IMR-90 (cell line): ENCODE data around the gene HNRNPAB. TPM values are rescaled to one million over a fixed set of nuclear protein-coding genes. Genes with fewer than 3 reads are reported as not detected.
A peak's percentile ranks its signal among the peaks of the same experiment; 100 is the strongest.

ENCODE experiments used
- ATAC-seq: fragments of 200-7000 bp; cut with Tn5 transposase; 2 replicates; pipeline ENCODE4 v1.9.1; 2020; ENCODE audit warnings: low read depth, mild to moderate bottlenecking, moderate library complexity
- BruUV-seq: library from RNA; stranded (reverse); fragments of 400-500 nt; replicated peaks from 2 replicates; lab custom pipeline; 2021; lab: Mats Ljungman, UMichigan
- CTCF ChIA-PET: fragments of 300-600 bp; formaldehyde crosslinking; extraction: SDS; loops from one replicate; lab custom pipeline; 2021; ENCODE audit warnings: antibody characterized with exemption; lab: Yijun Ruan, JAX
- POLR2A ChIA-PET: fragments of 300-600 bp; sonication (Branson Sonifier 250); formaldehyde crosslinking; loops from one replicate; lab custom pipeline; 2022; ENCODE audit warnings: antibody characterized with exemption; ENCODE audit not compliant: unreplicated experiment; lab: Charles Lee
- DNase-seq: peaks from one replicate; pipeline ENCODE4 v3.0.0; 2013
- H2AFZ ChIP-seq: replicated peaks from 2 replicates; pipeline ENCODE3; 2013; ENCODE audit warnings: low read length, mild to moderate bottlenecking; ENCODE audit not compliant: poor library complexity
- H2AK5ac ChIP-seq: 2 replicates; pipeline ENCODE4 v1.6.1; 2013; ENCODE audit warnings: low read depth, low read length, inconsistent platforms
- H2AK9ac ChIP-seq: replicated peaks from 2 replicates; pipeline ENCODE3; 2013; ENCODE audit warnings: mild to moderate bottlenecking, low read depth, low read length, moderate library complexity; ENCODE audit not compliant: poor library complexity
- H2BK120ac ChIP-seq: 2 replicates; pipeline ENCODE4 v1.6.1; 2013; ENCODE audit warnings: low read depth, low read length, inconsistent platforms
- H2BK15ac ChIP-seq: 3 replicates; pipeline ENCODE4 v1.6.1; 2013; ENCODE audit warnings: low read depth, low read length, inconsistent platforms
- H2BK20ac ChIP-seq: 2 replicates; pipeline ENCODE4 v1.6.1; 2013; ENCODE audit warnings: low read depth, mild to moderate bottlenecking, inconsistent platforms, low read length, moderate library complexity
- H2BK5ac ChIP-seq: 2 replicates; pipeline ENCODE4 v1.6.1; 2013; ENCODE audit warnings: mild to moderate bottlenecking, low read depth, low read length, inconsistent platforms; ENCODE audit not compliant: poor library complexity, severe bottlenecking
- H3K14ac ChIP-seq: replicated peaks from 2 replicates; pipeline ENCODE4 v1.6.1; 2013; ENCODE audit warnings: low read depth, low read length, inconsistent platforms
- H3K18ac ChIP-seq: 2 replicates; pipeline ENCODE4 v1.6.1; 2013; ENCODE audit warnings: low read depth, low read length, control low read depth
- H3K23ac ChIP-seq: 2 replicates; pipeline ENCODE4 v1.6.1; 2013; ENCODE audit warnings: low read depth, low read length, inconsistent platforms
- H3K27ac ChIP-seq: 2 replicates; pipeline ENCODE4 v1.5.1; 2013; ENCODE audit warnings: mild to moderate bottlenecking, control low read depth, low read length; ENCODE audit not compliant: insufficient read depth
- H3K27me3 ChIP-seq: 2 replicates; pipeline ENCODE4 v1.6.1; 2013; ENCODE audit warnings: low read length; ENCODE audit not compliant: control insufficient read depth, insufficient read depth
- H3K36me3 ChIP-seq: 2 replicates; pipeline ENCODE4 v1.6.1; 2013; ENCODE audit warnings: low read length, mixed read lengths; ENCODE audit not compliant: control insufficient read depth, insufficient read depth
- H3K4ac ChIP-seq: 2 replicates; pipeline ENCODE4 v1.6.1; 2013; ENCODE audit warnings: low read depth, low read length, inconsistent platforms
- H3K4me1 ChIP-seq: 2 replicates; pipeline ENCODE4 v1.6.1; 2013; ENCODE audit warnings: low read length, mixed read lengths; ENCODE audit not compliant: control insufficient read depth, insufficient read depth
- H3K4me2 ChIP-seq: 2 replicates; pipeline ENCODE4 v1.6.1; 2013; ENCODE audit warnings: low read depth, mild to moderate bottlenecking, control low read depth, low read length, moderate library complexity
- H3K4me3 ChIP-seq: 2 replicates; pipeline ENCODE4 v1.5.1; 2013; ENCODE audit warnings: low read depth, mild to moderate bottlenecking, control low read depth, low read length, moderate library complexity; ENCODE audit not compliant: insufficient read depth
- H3K56ac ChIP-seq: 2 replicates; pipeline ENCODE4 v1.6.1; 2013; ENCODE audit warnings: low read length, inconsistent platforms; ENCODE audit not compliant: insufficient read depth; ENCODE audit errors: extremely low read depth
- H3K79me1 ChIP-seq, 2 experiments: 2 replicates each; pipeline ENCODE4 v1.6.1; 2013; ENCODE audit warnings: low read length in 2 of 2, inconsistent platforms in 1 of 2, low read depth in 1 of 2
- H3K9ac ChIP-seq: 2 replicates; pipeline ENCODE4 v1.6.1; 2013; ENCODE audit warnings: low read depth, low read length, control low read depth
- H3K9me1 ChIP-seq: 2 replicates; pipeline ENCODE4 v1.6.1; 2013; ENCODE audit warnings: low read length, inconsistent platforms; ENCODE audit not compliant: insufficient read depth
- H3K9me3 ChIP-seq: 2 replicates; pipeline ENCODE4 v1.6.1; 2013; ENCODE audit warnings: low read length; ENCODE audit not compliant: control insufficient read depth, insufficient read depth
- H4K20me1 ChIP-seq: 2 replicates; pipeline ENCODE4 v1.6.1; 2013; ENCODE audit warnings: low read length, inconsistent platforms; ENCODE audit not compliant: insufficient read depth
- H4K5ac ChIP-seq: 2 replicates; pipeline ENCODE4 v1.6.1; 2013; ENCODE audit warnings: mild to moderate bottlenecking, low read depth, low read length, control low read depth
- H4K8ac ChIP-seq, 2 experiments: 2 replicates each; pipeline ENCODE4 v1.6.1; 2013; ENCODE audit warnings: low read depth in 2 of 2, low read length in 2 of 2, control low read depth in 1 of 2, inconsistent platforms in 1 of 2
- H4K91ac ChIP-seq: 2 replicates; pipeline ENCODE4 v1.6.1; 2013; ENCODE audit warnings: low read depth, low read length, inconsistent platforms; ENCODE audit not compliant: insufficient read depth
- CTCF ChIP-seq: conservative IDR thresholded peaks from 2 replicates; pipeline ENCODE4 v1.5.1; 2012; ENCODE audit warnings: mild to moderate bottlenecking, low read depth, low read length, improper control_type of control experiment
- ELK1 ChIP-seq: fragments of 150-350 bp; IDR thresholded peaks from 2 replicates; pipeline ENCODE4 v1.6.1; 2016; ENCODE audit warnings: low read depth, mild to moderate bottlenecking, low read length, moderate library complexity, borderline replicate concordance
- MAZ ChIP-seq: IDR thresholded peaks from 2 replicates; pipeline ENCODE4 v1.6.1; 2012; ENCODE audit warnings: low read depth, mild to moderate bottlenecking, low read length, improper control_type of control experiment, moderate library complexity, borderline replicate concordance
- MXI1 ChIP-seq: IDR thresholded peaks from 2 replicates; pipeline ENCODE4 v1.6.1; 2012; ENCODE audit warnings: low read depth, mild to moderate bottlenecking, low read length, moderate library complexity, borderline replicate concordance
- RAD21 ChIP-seq: IDR thresholded peaks from 2 replicates; pipeline ENCODE4 v1.6.1; 2012; ENCODE audit warnings: low read length, improper control_type of control experiment
- SMC3 ChIP-seq: fragments of 150-350 bp; IDR thresholded peaks from 2 replicates; pipeline ENCODE4 v1.6.1; 2016; ENCODE audit warnings: low read depth, mild to moderate bottlenecking, antibody characterized with exemption, low read length, moderate library complexity
- WGBS, 2 experiments: methylation state at CpG; one replicate each; pipeline versions ENCODE4 v1.1.5 to v1.1.7; 2013; ENCODE audit warnings: missing lambda C conversion rate in 2 of 2; ENCODE audit not compliant: insufficient read length in 1 of 2; ENCODE audit errors: extremely low coverage in 2 of 2; 5-methylcytosine and 5-hydroxymethylcytosine counted together
- dilution Hi-C: fragments of 300-500 bp; cut with HindIII; formaldehyde crosslinking; loops from one replicate; pipeline ENCODE4 v1.14.3; 2018; ENCODE audit warnings: low sequenced_read_pairs; ENCODE audit not compliant: unreplicated experiment
- in situ Hi-C: fragments of 300-500 bp; cut with MboI; formaldehyde crosslinking; loops from 3 replicates; pipeline ENCODE4 v1.14.3; 2019; ENCODE audit warnings: low sequenced_read_pairs, inconsistent platforms, mixed read lengths
- intact Hi-C: fragments of 100-400 bp; cut with micrococcal nuclease; formaldehyde crosslinking; loops from 2 replicates; pipeline ENCODE4 v1.10.0; 2022
- polyA plus RNA-seq, 3 experiments: library from polyadenylated mRNA; depleted of rRNA; stranded (reverse); fragments of >200 nt; gene quantifications; 2 replicates each; pipeline ENCODE4 v1.2.3, GENCODE V29; 2012; ENCODE audit warnings: low replicate concordance in 1 of 3
- total RNA-seq: library from RNA; depleted of rRNA; stranded (reverse); fragments of >200 nt; gene quantifications from 2 replicates; pipeline ENCODE4 v1.2.3, GENCODE V29; 2012

Gene HNRNPAB
- total and polyA plus RNA-seq, 2 of the 4 experiments (the other 2 are of a cell fraction): 32.1 to 128 TPM

- Histone ChIP-seq H2BK15ac (no peak overlapping the region), H3K56ac (no peak overlapping the region), H3K4me1 (no peaks in the 10 kb centered on the region), H2BK20ac (no peak overlapping the region), H2AFZ (peak overlapping the region; percentile 87), H2AK5ac (no peak overlapping the region), H3K14ac (no peak overlapping the region), H3K23ac (no peak overlapping the region), H3K18ac (no peak overlapping the region), H3K27me3 (peaks cover 37% of the 10 kb centered on the region), H2BK120ac (no peak overlapping the region), H3K9ac (no peak overlapping the region), H3K4ac (no peak overlapping the region), H3K4me2 (peak overlapping the region; percentile 86), H2AK9ac (no peak overlapping the region), H3K27ac (no peak overlapping the region), H3K79me1 (no peaks in the 10 kb centered on the region), H3K4me3 (no peak overlapping the region), H3K9me3 (no peaks in the 10 kb centered on the region), H4K20me1 (no peaks in the 10 kb centered on the region), H3K9me1 (no peaks in the 10 kb centered on the region), H4K91ac (no peak overlapping the region), H4K5ac (no peak overlapping the region), H3K36me3 (no peaks in the 10 kb centered on the region), H4K8ac (no peak overlapping the region), H2BK5ac (no peak overlapping the region)
- ChIA-PET CTCF (interaction anchor here (0.5 kb wide), 1 partner anchor 1384 kb away, joined by 3 read pairs; no protein-coding TSS in a partner anchor), POLR2A (no interaction called here)
- dilution Hi-C loops (no loop called here), in situ Hi-C loops (loop anchor here (25.0 kb wide), 1 partner anchor 227 kb away; no protein-coding TSS in a partner anchor), intact Hi-C loops (loop anchor here (1.0 to 10.0 kb wide), 2 partner anchors 88 to 559 kb away; partner anchors contain the start of gene B4GALT7)
- ATAC-seq (peak; percentile 100), DNase-seq (peak; percentile 52)
- 15% methylated on average over 7 of the region's 33 CpGs; no CpG with 5 or more reads in 1 of the 2 experiments for WGBS, 2 experiments
- TF ChIP-seq MAZ (peak; percentile 46; the same call in 1 of the 2 replicates), SMC3 (peak; percentile 78), RAD21 (peak; percentile 95), MXI1 (peak; percentile 41; the same call in 1 of the 2 replicates), ELK1 (no peak), CTCF (peak; percentile 95)
- no TSS peak for BruUV-seq
These were observed 40.3 kb upstream of the HNRNPAB start for GRCh38 chr5:178163772-178164735.
